NOMO-1 (cell line): ENCODE measurements around the gene MFNG.

Source experiments
- DNase-seq, 2 experiments: peaks; one replicate each; lab custom pipeline; 2025; ENCODE audit not compliant: unreplicated experiment in 2 of 2; lab: John Stamatoyannopoulos, UW

MFNG gene

GRCh38 chr22:37497062-37497599 is 10.9 kb upstream of the MFNG start:
- DNase-seq, result no peak

DNA sequence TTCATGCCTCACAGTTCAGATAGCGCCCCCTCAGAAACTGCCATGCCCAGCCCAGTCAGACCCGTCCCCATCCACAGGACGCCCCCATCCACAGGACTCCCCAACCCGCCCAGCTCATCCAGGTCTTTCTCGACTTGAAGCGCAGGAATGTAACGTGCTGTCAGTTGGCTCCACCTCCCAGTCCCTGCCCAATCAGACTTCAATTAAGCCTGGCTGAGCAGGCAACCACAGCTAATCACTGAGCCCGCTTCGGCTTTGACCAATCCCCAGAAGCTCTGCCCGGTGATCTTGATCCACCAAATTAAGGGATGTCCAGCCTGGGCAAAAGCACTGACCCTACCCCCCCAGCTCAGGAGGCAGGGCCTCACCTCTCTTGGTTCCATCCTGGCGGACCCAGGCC is 10.5 kb upstream of the MFNG start:
- no peak for DNase-seq

- DNase-seq, result no peak
These were observed 7.8 kb upstream of the MFNG start for GRCh38 chr22:37493979-37494378.

GRCh38 chr22:37492428-37493344 is 6.5 kb upstream of the MFNG start:
- peak in 1 of 2 experiments; percentile 18 for DNase-seq

DNA sequence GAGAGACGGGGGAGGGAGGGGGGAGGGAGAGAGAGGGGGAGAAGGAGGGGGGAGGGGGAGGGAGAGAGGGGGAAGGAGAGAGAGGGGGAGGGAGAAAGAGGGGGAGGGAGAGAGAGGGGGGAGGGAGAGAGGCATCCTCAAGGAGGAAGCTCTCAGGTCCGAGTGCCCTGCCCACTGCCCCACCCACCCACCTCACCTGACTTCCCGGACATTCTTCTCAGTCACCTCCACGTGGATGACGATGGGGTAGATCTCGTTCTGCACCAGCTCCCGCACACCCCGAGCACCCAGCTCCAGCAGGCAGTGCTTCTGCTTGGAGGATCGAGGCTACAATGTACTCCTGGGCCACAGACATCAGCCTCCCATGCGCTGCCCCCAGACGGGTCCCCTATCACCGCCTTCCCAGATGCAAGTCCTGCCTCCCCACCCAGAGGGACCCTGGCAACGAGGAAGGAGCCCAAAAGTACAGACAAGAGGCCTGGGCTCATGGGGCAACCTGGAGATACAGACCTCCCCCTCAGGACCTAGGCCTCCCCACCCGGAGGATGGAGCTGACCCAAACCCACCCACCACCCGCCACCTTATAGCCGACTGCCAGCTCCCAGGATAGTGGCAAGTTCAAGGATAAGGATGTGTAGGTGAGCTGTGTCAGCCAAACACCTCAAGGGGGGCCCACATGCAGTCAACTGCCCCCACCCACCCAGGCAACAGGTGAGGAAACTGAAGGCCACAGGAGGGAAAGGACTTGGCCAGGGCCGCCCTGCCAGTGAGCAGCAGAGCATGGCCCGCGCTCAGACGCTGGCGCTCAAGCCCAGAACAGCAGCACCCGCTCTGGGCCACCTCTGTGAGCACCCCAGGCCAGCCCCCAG is 5.6 kb upstream of the MFNG start:
- DNase-seq, result no peak

GRCh38 chr22:37491106-37491505 is 4.9 kb upstream of the MFNG start:
- no peak for DNase-seq

- DNase-seq, result no peak
These were observed 3.8 kb upstream of the MFNG start for GRCh38 chr22:37489983-37490382.

GRCh38 chr22:37488337-37489135 is 2.4 kb upstream of the MFNG start:
- no peak for DNase-seq

DNA sequence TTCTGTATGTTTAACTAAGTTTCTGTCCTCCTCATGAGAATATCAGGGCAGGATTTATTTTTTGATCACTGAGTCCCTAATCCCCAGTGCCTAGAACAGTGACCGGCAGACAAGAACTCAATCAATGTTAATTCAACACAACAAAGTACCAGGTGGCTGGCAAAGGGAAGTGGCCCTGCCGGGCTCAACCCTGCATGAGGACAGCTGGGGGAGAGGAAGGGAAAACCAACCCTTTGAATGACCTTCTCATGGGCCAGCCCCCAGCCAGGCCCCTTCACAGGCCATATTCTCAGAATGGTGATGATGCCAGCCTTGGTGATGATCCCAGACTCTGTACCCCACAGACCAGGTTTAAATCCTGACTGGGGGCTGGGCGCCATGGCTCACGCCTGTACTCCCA is 1.4 kb upstream of the MFNG start:
- DNase-seq, result no peak

- DNase-seq, result no peak
These were observed 945 bp upstream of the MFNG start for GRCh38 chr22:37487129-37487528.

GRCh38 chr22:37485395-37486223 is 575 bp downstream of the MFNG start:
- DNase-seq, result no peak

DNA sequence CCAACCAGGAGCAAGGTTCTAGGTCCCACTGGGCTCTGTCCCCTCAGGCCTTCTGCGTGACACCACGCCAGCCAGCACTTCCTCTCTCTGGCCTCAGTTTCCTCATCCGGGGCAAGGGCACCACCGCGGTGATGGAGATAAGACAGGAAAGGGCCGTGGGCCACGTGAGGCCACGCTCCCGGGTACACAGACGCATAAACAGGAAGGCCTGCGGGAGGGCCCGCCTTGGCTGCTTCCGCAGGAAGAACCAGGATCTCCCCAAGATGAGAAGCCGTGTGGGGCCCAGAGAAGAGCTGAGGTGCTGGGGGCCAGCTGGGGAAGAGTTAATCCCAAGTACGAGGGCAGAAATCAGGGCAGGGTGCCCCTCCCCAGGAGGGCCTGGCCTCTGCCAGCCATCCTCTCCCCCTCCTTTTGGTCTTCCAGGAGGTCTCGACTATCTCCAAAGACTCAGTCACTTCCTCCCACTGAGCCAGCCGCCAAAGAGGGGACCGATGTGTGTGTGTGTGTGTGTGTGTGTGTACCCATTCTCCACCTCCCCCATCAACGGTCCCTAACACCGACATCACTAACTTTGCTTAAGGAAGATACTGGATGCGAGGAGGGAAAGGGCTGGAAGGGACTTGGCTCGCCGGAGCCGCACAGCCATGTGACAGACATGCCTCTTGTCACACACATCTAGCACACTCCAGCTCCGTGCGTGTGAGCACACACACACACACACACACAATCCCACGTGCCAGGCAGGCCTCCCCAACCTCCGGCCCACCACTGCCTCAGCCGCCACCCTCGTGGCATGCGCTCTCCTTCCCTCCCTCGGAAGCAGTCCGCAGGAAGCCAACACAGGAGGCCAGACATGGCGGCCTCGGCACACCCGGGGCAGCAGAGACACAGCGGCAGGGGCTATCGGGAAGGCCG is 1.4 kb downstream of the MFNG start:
- peak; percentile 82 to 90 for DNase-seq

DNA sequence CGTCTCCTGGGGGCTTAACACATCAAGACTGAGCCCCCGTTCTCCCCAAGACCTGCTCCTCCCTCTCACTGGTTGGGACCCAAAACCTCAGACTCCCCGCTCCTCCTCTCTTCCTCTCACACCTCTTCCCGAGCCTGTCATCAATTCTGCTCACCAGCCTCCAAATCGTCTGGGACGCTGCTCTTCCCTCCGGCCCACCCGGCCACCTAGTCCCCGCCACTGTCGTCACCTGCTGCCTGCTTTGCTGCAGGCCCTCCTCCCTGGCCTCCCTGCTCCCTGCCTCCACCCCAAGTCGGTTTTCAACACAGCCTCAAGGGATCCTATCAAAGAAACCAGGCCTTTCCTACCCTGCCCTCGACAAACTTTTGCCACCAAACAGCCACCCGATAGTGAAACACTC is 3.1 kb downstream of the MFNG start:
- no peak for DNase-seq

DNA sequence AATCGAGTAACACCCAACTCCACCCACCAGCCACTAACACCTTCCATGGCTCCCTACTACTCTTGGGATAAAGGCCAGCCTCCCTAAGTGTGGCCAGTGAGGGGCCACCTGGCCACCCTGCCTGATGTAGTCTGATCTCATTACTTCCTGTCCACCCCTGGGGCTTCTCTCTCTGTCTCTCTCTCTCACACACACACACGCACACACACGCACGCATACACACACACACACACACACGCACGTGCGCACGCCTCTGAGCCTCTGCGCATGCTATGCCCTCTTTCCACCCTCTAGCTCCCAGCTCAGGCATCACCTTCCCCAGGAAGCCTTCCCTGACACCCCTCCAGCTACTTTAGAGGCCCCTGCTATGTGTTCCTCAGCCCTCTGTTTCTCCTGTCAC is 3.9 kb downstream of the MFNG start:
- DNase-seq, result no peak

GRCh38 chr22:37481347-37481907 is 4.8 kb downstream of the MFNG start:
- DNase-seq, result no peak

DNA sequence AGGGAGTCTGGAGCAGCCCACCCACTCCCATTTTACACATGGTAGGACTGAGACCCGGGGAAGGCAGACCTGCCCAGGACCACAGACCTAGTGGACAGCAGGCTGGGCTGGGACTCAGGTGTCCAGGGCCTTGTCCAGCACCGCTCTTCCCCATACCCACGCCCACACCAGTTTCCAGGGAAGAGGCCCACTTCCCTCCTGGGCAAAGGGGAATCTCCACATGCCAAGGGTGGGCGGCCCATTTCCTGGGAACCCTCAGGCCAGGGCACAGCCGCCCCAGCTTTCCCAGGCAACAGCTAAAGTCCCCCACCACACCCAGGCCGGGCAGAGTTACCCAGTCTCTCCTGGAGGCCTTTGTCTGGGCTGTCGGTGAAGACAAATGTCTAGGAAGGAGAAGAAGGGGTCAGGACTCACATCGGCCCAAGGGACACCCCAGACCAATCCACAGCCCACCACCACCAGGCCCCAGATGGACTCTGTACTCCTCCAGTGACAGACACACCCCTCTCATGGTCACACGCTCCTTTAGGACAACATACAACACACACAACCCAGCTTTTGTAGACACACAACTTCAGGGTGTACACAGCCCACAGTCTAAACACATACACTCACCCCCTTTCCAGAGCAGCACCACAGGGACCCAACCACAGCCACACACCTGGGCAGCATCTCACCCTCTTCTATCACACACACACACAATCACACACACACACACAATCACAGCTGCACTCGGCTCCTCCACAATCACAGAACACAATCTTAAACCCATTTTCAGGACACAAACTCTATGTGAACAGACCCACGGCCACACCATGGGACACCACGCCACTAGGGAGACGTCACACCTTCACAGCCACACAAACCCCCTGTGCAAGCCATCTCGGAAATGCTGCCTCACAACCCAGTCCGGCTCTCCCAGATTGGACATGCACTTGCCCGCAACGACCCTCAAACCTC is 5.5 kb downstream of the MFNG start:
- no peak for DNase-seq

- no peak for DNase-seq
These were observed 7.0 kb downstream of the MFNG start for GRCh38 chr22:37479196-37479595.
